HG03175 (cell line): ENCODE measurements around the gene ICAM1.
"Not testable (repeated sequence)": the region's sequence is repeated elsewhere in the genome, so short reads cannot be mapped to it uniquely, and the experiment has no call there.

Experiments
- ATAC-seq: cut with Tn5 transposase; IDR thresholded peaks from one replicate; pipeline ENCODE4 v1.9.1; 2021; ENCODE audit warnings: mild to moderate bottlenecking, moderate library complexity; ENCODE audit not compliant: unreplicated experiment

Gene ICAM1

GRCh38 chr19:10274589-10274988 lies 3.7 kb downstream of the ICAM1 start:
- no peak for ATAC-seq

GRCh38 chr19:10277795-10278589 lies 7.1 kb downstream of the ICAM1 start:
- ATAC-seq: no peak

GRCh38 chr19:10278935-10279334 lies 8.0 kb downstream of the ICAM1 start:
- no peak for ATAC-seq

- no peak for ATAC-seq
Observed at GRCh38 chr19:10279737-10280442, 9.0 kb downstream of the ICAM1 start.

GRCh38 chr19:10282043-10282442 lies 11.1 kb downstream of the ICAM1 start:
- ATAC-seq: not testable (repeated sequence)

GRCh38 chr19:10283301-10284064 lies 12.6 kb downstream of the ICAM1 start:
- ATAC-seq: no peak

- ATAC-seq: no peak
Observed at GRCh38 chr19:10284065-10284959, 13.4 kb downstream of the ICAM1 start.

GRCh38 chr19:10284960-10285278 lies 14.0 kb downstream of the ICAM1 start:
- no peak for ATAC-seq

- no peak for ATAC-seq
Observed at GRCh38 chr19:10285393-10285792, 14.5 kb downstream of the ICAM1 start.

- ATAC-seq: no peak
Observed at GRCh38 chr19:10286803-10287737, 16.1 kb downstream of the ICAM1 start, which contains the start of gene ICAM4. Gene ICAM4 (plus strand): TSS chr19:10286955. CDS start chr19:10287013, 58 bp downstream.

- no peak for ATAC-seq
Observed at GRCh38 chr19:10288662-10289166, 17.8 kb downstream of the ICAM1 start.

- no peak for ATAC-seq
Observed at GRCh38 chr19:10289167-10289835, 18.4 kb downstream of the ICAM1 start.

GRCh38 chr19:10289836-10290356 lies 19.0 kb downstream of the ICAM1 start, which contains the start of gene ICAM5:
Gene ICAM5 (plus strand): TSS chr19:10289952. CDS start chr19:10290044, 92 bp downstream.
- no peak for ATAC-seq

GRCh38 chr19:10290357-10290875 lies 19.5 kb downstream of the ICAM1 start:
- ATAC-seq: no peak

GRCh38 chr19:10290876-10291553 lies 20.1 kb downstream of the ICAM1 start:
- ATAC-seq: no peak

GRCh38 chr19:10291554-10292205 lies 20.8 kb downstream of the ICAM1 start:
- no peak for ATAC-seq

GRCh38 chr19:10292206-10292788 lies 21.4 kb downstream of the ICAM1 start:
- no peak for ATAC-seq
